ENCODE results near the gene SSTR4. TPM values are rescaled to one million over a fixed set of nuclear protein-coding genes. Genes with fewer than 3 reads are reported as not detected.

Gene SSTR4
- total RNA-seq, 1 donor from 2014 or later: not detected

- no peak for TF ChIP-seq CTCF (IDR thresholded peaks at IDR 0.05; ENCODE audit: insufficient read depth, low read length, poor library complexity, severe bottlenecking)
- no peak for DNase-seq (ENCODE audit: low read depth)
- no peak overlapping the region for H3K4me3 ChIP-seq (ENCODE audit: low read depth, low read length)
- no peaks in the 10 kb centered on the region for H3K36me3 ChIP-seq (ENCODE audit: control insufficient read depth, insufficient read depth, low read length)
- peaks cover 37% of the 10 kb centered on the region for H3K27me3 ChIP-seq (ENCODE audit: control insufficient read depth, insufficient read depth, low read length)
These were observed 1.9 kb downstream of the SSTR4 start for GRCh38 chr20:23037017-23037481.

GRCh38 chr20:23039136-23039875 lies 4.2 kb downstream of the SSTR4 start:
- Histone ChIP-seq H3K27me3 (ENCODE audit: control insufficient read depth, insufficient read depth, low read length) (peaks cover 42% of the 10 kb centered on the region), H3K4me3 (ENCODE audit: low read depth, low read length) (no peak overlapping the region), H3K36me3 (ENCODE audit: control insufficient read depth, insufficient read depth, low read length) (no peaks in the 10 kb centered on the region)
- TF ChIP-seq CTCF (IDR thresholded peaks at IDR 0.05; ENCODE audit: insufficient read depth, low read length, poor library complexity, severe bottlenecking): no peak
- no peak for DNase-seq (ENCODE audit: low read depth)

GRCh38 chr20:23039885-23040508 lies 4.9 kb downstream of the SSTR4 start:
- peaks cover 36% of the 10 kb centered on the region for H3K27me3 ChIP-seq (ENCODE audit: control insufficient read depth, insufficient read depth, low read length)
- no peak for DNase-seq (ENCODE audit: low read depth)

GRCh38 chr20:23042270-23042669 lies 7.2 kb downstream of the SSTR4 start:
- DNase-seq (ENCODE audit: low read depth): no peak
- Histone ChIP-seq H3K27me3 (ENCODE audit: control insufficient read depth, insufficient read depth, low read length) (peaks cover 19% of the 10 kb centered on the region), H3K4me3 (ENCODE audit: low read depth, low read length) (no peak overlapping the region), H3K36me3 (ENCODE audit: control insufficient read depth, insufficient read depth, low read length) (no peaks in the 10 kb centered on the region)
- no peak for TF ChIP-seq CTCF (IDR thresholded peaks at IDR 0.05; ENCODE audit: insufficient read depth, low read length, poor library complexity, severe bottlenecking)

More at GRCh38 chr20:23039885-23040508, 4.9 kb downstream of the SSTR4 start:
- Histone ChIP-seq H3K36me3 (ENCODE audit: control insufficient read depth, insufficient read depth, low read length) (no peaks in the 10 kb centered on the region), H3K4me3 (ENCODE audit: low read depth, low read length) (no peak overlapping the region)
- no peak for TF ChIP-seq CTCF (IDR thresholded peaks at IDR 0.05; ENCODE audit: insufficient read depth, low read length, poor library complexity, severe bottlenecking)

- peaks cover 27% of the 10 kb centered on the region for H3K27me3 ChIP-seq (ENCODE audit: control insufficient read depth, insufficient read depth, low read length)
These were observed 8.3 kb downstream of the SSTR4 start for GRCh38 chr20:23043376-23043775.

More at GRCh38 chr20:23043376-23043775, 8.3 kb downstream of the SSTR4 start:
- H3K36me3 ChIP-seq (ENCODE audit: control insufficient read depth, insufficient read depth, low read length): no peaks in the 10 kb centered on the region
- TF ChIP-seq CTCF (IDR thresholded peaks at IDR 0.05; ENCODE audit: insufficient read depth, low read length, poor library complexity, severe bottlenecking): no peak
- no peak overlapping the region for H3K4me3 ChIP-seq (ENCODE audit: low read depth, low read length)
- DNase-seq (ENCODE audit: low read depth): no peak

Measured in kidney epithelial cell (primary cell).